H9 (cell line): ENCODE measurements around the gene TMEM163. TPM values are rescaled to one million over a fixed set of nuclear protein-coding genes. Genes with fewer than 3 reads are reported as not detected.

Experiments
- DNase-seq: peaks from one replicate; pipeline ENCODE4 v3.0.0-alpha.2; 2017
- H2AFZ ChIP-seq: one replicate; pipeline ENCODE4 v1.6.1; 2013; ENCODE audit warnings: mild to moderate bottlenecking, low read length, control low read depth, moderate library complexity
- H2AK5ac ChIP-seq: 2 replicates; pipeline ENCODE4 v1.6.1; 2013; ENCODE audit warnings: low read length, control low read depth, mixed read lengths; ENCODE audit not compliant: insufficient read length
- H2BK120ac ChIP-seq: one replicate; pipeline ENCODE4 v1.6.1; 2013; ENCODE audit warnings: low read depth, mild to moderate bottlenecking, low read length, control low read depth, inconsistent platforms; ENCODE audit not compliant: poor library complexity, severe bottlenecking
- H2BK12ac ChIP-seq: 2 replicates; pipeline ENCODE4 v1.6.1; 2013; ENCODE audit warnings: low read length, control low read depth, mixed read lengths, low read depth; ENCODE audit not compliant: insufficient read length
- H2BK15ac ChIP-seq: 2 replicates; pipeline ENCODE4 v1.6.1; 2013; ENCODE audit warnings: low read depth, low read length, control low read depth
- H2BK20ac ChIP-seq: one replicate; pipeline ENCODE4 v1.6.1; 2013; ENCODE audit warnings: low read depth, mild to moderate bottlenecking, low read length, control low read depth, inconsistent platforms; ENCODE audit not compliant: poor library complexity, severe bottlenecking
- H2BK5ac ChIP-seq: 2 replicates; pipeline ENCODE4 v1.6.1; 2013; ENCODE audit warnings: low read length, control low read depth, mixed read lengths; ENCODE audit not compliant: insufficient read length
- H3K14ac ChIP-seq: 2 replicates; pipeline ENCODE4 v1.6.1; 2013; ENCODE audit warnings: low read length, control low read depth; ENCODE audit not compliant: insufficient read depth
- H3K18ac ChIP-seq: 2 replicates; pipeline ENCODE4 v1.6.1; 2013; ENCODE audit warnings: low read depth, mild to moderate bottlenecking, mixed read lengths, low read length, control low read depth; ENCODE audit not compliant: insufficient read length
- H3K23ac ChIP-seq: 2 replicates; pipeline ENCODE4 v1.6.1; 2013; ENCODE audit warnings: low read length, control low read depth, mixed read lengths, low read depth; ENCODE audit not compliant: insufficient read length
- H3K23me2 ChIP-seq: 2 replicates; pipeline ENCODE4 v1.6.1; 2013; ENCODE audit warnings: low read depth, mild to moderate bottlenecking, mixed read lengths, low read length, control low read depth; ENCODE audit not compliant: insufficient read length, poor library complexity, severe bottlenecking
- H3K27ac ChIP-seq: 2 replicates; pipeline ENCODE4 v1.5.1; 2013; ENCODE audit warnings: low read length, control low read depth, mixed read lengths, low read depth; ENCODE audit not compliant: insufficient read length
- H3K27me3 ChIP-seq: 2 replicates; pipeline ENCODE4 v1.6.1; 2013; ENCODE audit warnings: low read length, control low read depth, inconsistent platforms; ENCODE audit not compliant: insufficient read depth
- H3K4ac ChIP-seq: 2 replicates; pipeline ENCODE4 v1.6.1; 2013; ENCODE audit warnings: low read depth, mild to moderate bottlenecking, control low read depth, inconsistent platforms, low read length, moderate library complexity
- H3K4me1 ChIP-seq: 2 replicates; pipeline ENCODE4 v1.6.1; 2013; ENCODE audit warnings: low read length, control low read depth, inconsistent platforms; ENCODE audit not compliant: insufficient read depth
- H3K4me2 ChIP-seq: 2 replicates; pipeline ENCODE4 v1.6.1; 2013; ENCODE audit warnings: low read length, control low read depth, mixed read lengths; ENCODE audit not compliant: insufficient read length, insufficient read depth
- H3K56ac ChIP-seq: 2 replicates; pipeline ENCODE4 v1.6.1; 2013; ENCODE audit warnings: low read depth, mild to moderate bottlenecking, mixed read lengths, low read length, control low read depth; ENCODE audit not compliant: insufficient read length
- H3K79me1 ChIP-seq: 2 replicates; pipeline ENCODE4 v1.6.1; 2013; ENCODE audit warnings: low read depth, mild to moderate bottlenecking, moderate library complexity, low read length, control low read depth, inconsistent platforms; ENCODE audit not compliant: insufficient read depth, poor library complexity, severe bottlenecking
- H3K79me2 ChIP-seq: 2 replicates; pipeline ENCODE4 v1.6.1; 2013; ENCODE audit warnings: low read length, control low read depth, inconsistent platforms; ENCODE audit not compliant: insufficient read depth
- H3K9ac ChIP-seq: 2 replicates; pipeline ENCODE4 v1.6.1; 2013; ENCODE audit warnings: low read length, control low read depth, mixed read lengths; ENCODE audit not compliant: insufficient read length; ENCODE audit errors: extremely low read depth
- H3K9me3 ChIP-seq: one replicate; pipeline ENCODE4 v1.6.1; 2013; ENCODE audit warnings: low read depth, low read length, inconsistent platforms; ENCODE audit not compliant: control insufficient read depth
- H3T11ph ChIP-seq: one replicate; pipeline ENCODE4 v1.6.1; 2013; ENCODE audit warnings: mild to moderate bottlenecking, low read length, control low read depth, inconsistent platforms
- H4K20me1 ChIP-seq: one replicate; pipeline ENCODE4 v1.6.1; 2013; ENCODE audit not compliant: control insufficient read depth, insufficient read length, insufficient read depth
- H4K5ac ChIP-seq: 2 replicates; pipeline ENCODE4 v1.6.1; 2013; ENCODE audit warnings: low read depth, mild to moderate bottlenecking, mixed read lengths, low read length, control low read depth; ENCODE audit not compliant: insufficient read length
- H4K8ac ChIP-seq: replicated peaks from 2 replicates; pipeline ENCODE4 v1.6.1; 2013; ENCODE audit warnings: low read length, control low read depth, mixed read lengths, low read depth; ENCODE audit not compliant: insufficient read length
- H4K91ac ChIP-seq: 2 replicates; pipeline ENCODE4 v1.6.1; 2013; ENCODE audit warnings: low read depth, mild to moderate bottlenecking, moderate library complexity, mixed read lengths, low read length, control low read depth; ENCODE audit not compliant: insufficient read length
- H3K27ac Mint-ChIP-seq, 3 experiments: 2 replicates in 2 of 3; 3 replicates in 1 of 3; pipeline ENCODE4 v1.8.0; 2020 to 2021; ENCODE audit warnings: mixed read lengths in 3 of 3, mild to moderate bottlenecking in 1 of 3, moderate library complexity in 1 of 3
- H3K27me3 Mint-ChIP-seq: 2 replicates; pipeline ENCODE4 v1.8.0; 2021; ENCODE audit warnings: low read depth, mild to moderate bottlenecking, moderate library complexity, mixed read lengths
- H3K36me3 Mint-ChIP-seq, 3 experiments: 2 replicates in 2 of 3; 3 replicates in 1 of 3; pipeline ENCODE4 v1.8.0; 2020 to 2021; ENCODE audit warnings: low read depth in 3 of 3, mixed read lengths in 3 of 3; ENCODE audit not compliant: insufficient read depth in 1 of 3
- H3K4me1 Mint-ChIP-seq, 2 experiments: 2 replicates each; pipeline ENCODE4 v1.8.0; 2020; ENCODE audit warnings: mixed read lengths in 2 of 2
- H3K4me3 Mint-ChIP-seq, 2 experiments: 2 replicates in 1 of 2; 3 replicates in 1 of 2; pipeline ENCODE4 v1.8.0; 2020 to 2021; ENCODE audit warnings: mild to moderate bottlenecking in 2 of 2, mixed read lengths in 2 of 2, moderate library complexity in 1 of 2
- H3K9me3 Mint-ChIP-seq, 2 experiments: 2 replicates in 1 of 2; 3 replicates in 1 of 2; pipeline ENCODE4 v1.8.0; 2020; ENCODE audit warnings: mild to moderate bottlenecking in 2 of 2, mixed read lengths in 2 of 2, moderate library complexity in 1 of 2
- WGBS: extraction: QIAGEN DNeasy Blood & Tissue Kit; methylation state at CpG from one replicate; pipeline ENCODE4 v1.1.7; 2013; ENCODE audit warnings: missing lambda C conversion rate, low lambda C conversion rate, mixed read lengths; ENCODE audit not compliant: insufficient read length; ENCODE audit errors: extremely low coverage; 5-methylcytosine and 5-hydroxymethylcytosine counted together
- total RNA-seq: library from RNA; stranded (reverse); gene quantifications from 2 replicates; pipeline ENCODE4 v1.2.1, GENCODE V29; 2021
- TF ChIP-seq, protein P1 (sequence below): fragments of 200-600 bp; sonication (generic); conservative IDR thresholded peaks from 3 replicates; pipeline ENCODE4 v1.8.0; 2021; ENCODE audit warnings: antibody characterized with exemption, mild to moderate bottlenecking

The TMEM163 gene
- total RNA-seq, 1 experiment from 2014 or later: 0.39 TPM

GRCh38 chr2:134722728-134723127 lies 3.9 kb upstream of the TMEM163 start:
- Histone ChIP-seq H3K4ac (no peak overlapping the region), H3T11ph (no peak overlapping the region), H3K9ac (no peak overlapping the region), H2AFZ (no peak overlapping the region), H3K23me2 (peaks cover 11% of the 10 kb centered on the region), H3K27ac (no peak overlapping the region), H2BK12ac (no peak overlapping the region), H4K8ac (no peak overlapping the region), H2BK120ac (no peak overlapping the region), H3K27me3 (peaks cover 19% of the 10 kb centered on the region), H4K91ac (no peak overlapping the region), H3K4me2 (no peak overlapping the region), H3K9me3 (no peaks in the 10 kb centered on the region), H3K18ac (no peak overlapping the region), H4K5ac (no peak overlapping the region), H2BK5ac (no peak overlapping the region), H3K14ac (no peak overlapping the region), H4K20me1 (no peaks in the 10 kb centered on the region), H2BK20ac (no peak overlapping the region), H3K4me1 (no peaks in the 10 kb centered on the region), H3K23ac (no peak overlapping the region), H2BK15ac (no peak overlapping the region), H3K79me2 (no peaks in the 10 kb centered on the region), H3K56ac (no peak overlapping the region), H3K79me1 (no peaks in the 10 kb centered on the region), H2AK5ac (no peak overlapping the region)
- Mint-ChIP-seq H3K27ac (no peak overlapping the region), H3K4me3 (no peak overlapping the region), H3K9me3 (no peaks in the 10 kb centered on the region; a peak in 1 of 5 replicates), H3K4me1 (peaks cover 10 to 11% of the 10 kb centered on the region in 2 experiments), H3K36me3 (peaks cover 0 to 2% (median 0%) of the 10 kb centered on the region in 3 experiments; a peak in 2 of 7 replicates), H3K27me3 (peaks cover 40% of the 10 kb centered on the region)
- peak; percentile 57 for DNase-seq
- TF ChIP-seq, protein P1, sequence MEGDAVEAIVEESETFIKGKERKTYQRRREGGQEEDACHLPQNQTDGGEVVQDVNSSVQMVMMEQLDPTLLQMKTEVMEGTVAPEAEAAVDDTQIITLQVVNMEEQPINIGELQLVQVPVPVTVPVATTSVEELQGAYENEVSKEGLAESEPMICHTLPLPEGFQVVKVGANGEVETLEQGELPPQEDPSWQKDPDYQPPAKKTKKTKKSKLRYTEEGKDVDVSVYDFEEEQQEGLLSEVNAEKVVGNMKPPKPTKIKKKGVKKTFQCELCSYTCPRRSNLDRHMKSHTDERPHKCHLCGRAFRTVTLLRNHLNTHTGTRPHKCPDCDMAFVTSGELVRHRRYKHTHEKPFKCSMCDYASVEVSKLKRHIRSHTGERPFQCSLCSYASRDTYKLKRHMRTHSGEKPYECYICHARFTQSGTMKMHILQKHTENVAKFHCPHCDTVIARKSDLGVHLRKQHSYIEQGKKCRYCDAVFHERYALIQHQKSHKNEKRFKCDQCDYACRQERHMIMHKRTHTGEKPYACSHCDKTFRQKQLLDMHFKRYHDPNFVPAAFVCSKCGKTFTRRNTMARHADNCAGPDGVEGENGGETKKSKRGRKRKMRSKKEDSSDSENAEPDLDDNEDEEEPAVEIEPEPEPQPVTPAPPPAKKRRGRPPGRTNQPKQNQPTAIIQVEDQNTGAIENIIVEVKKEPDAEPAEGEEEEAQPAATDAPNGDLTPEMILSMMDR: peak; percentile 68
- WGBS: no CpG with 5 or more reads among the region's 6 CpGs
